HG03108 (cell line): ENCODE data around the gene CENPX.

ENCODE experiments used
- ATAC-seq: cut with Tn5 transposase; IDR thresholded peaks from one replicate; pipeline ENCODE4 v1.9.1; 2021; ENCODE audit warnings: moderate library complexity; ENCODE audit not compliant: unreplicated experiment

CENPX gene

DNA sequence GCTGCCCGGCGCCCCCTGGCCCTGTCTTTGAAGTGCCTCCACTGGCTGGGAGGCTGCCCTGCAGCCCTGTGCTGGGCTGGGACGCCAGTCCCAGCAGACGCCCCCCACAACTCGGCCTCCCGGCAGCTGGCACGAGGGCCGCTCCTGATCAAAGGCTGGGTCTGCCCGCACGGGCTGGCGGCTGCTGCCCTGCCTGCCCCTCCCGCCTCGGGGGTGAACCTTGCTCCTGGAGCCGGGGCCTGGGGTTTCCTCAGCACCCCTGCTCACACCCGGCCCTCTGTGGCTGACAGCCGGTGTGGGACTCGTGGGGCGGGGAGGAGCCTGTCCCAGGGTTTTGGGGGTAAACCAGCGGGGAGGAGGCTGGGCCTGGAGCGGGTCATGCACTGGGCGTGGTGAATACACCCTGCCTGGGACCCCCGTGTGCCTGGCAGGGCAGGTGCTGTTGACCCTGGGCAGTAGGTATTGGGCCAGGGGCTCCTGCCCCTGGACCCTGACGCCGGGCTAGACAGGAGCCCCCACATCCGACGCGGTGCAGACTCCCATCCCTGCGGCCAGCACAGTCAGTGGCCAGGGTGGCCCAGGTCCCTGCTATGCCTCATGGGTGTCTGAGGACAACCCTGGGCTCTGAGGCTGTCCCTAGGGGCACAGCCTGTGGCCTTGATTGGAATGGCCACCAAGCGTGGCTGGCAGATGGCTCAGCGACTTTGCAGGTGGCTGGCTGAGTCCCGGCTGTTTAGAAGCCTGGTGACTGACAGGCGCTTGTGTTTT lies 21.7 kb downstream of the CENPX start:
- no peak for ATAC-seq

GRCh38 chr17:81999976-82000802 lies 22.5 kb downstream of the CENPX start:
- no peak for ATAC-seq

GRCh38 chr17:81999587-81999975 lies 23.1 kb downstream of the CENPX start:
- ATAC-seq: no peak

- ATAC-seq: no peak
Measured at GRCh38 chr17:81998691-81999438, 23.8 kb downstream of the CENPX start.

DNA sequence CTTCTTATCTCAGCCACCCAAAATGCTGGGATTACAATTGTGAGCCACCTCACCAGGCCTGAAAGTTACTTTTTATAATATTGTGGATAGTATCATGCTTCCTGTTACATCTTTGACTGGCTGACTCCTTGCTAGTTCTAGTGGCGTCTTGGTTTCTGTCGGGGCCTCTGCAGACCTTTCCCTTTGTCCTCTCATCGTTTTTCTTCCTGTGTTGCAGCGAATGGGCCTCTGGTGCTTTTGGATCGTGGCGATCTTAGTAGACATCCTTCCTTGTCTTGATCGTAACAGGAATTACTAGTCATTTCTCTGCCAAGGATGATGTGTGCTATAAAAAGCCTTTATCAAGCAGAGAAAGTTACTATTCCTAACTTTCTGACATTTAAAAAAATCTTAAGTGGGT lies 24.5 kb downstream of the CENPX start:
- no peak for ATAC-seq

DNA sequence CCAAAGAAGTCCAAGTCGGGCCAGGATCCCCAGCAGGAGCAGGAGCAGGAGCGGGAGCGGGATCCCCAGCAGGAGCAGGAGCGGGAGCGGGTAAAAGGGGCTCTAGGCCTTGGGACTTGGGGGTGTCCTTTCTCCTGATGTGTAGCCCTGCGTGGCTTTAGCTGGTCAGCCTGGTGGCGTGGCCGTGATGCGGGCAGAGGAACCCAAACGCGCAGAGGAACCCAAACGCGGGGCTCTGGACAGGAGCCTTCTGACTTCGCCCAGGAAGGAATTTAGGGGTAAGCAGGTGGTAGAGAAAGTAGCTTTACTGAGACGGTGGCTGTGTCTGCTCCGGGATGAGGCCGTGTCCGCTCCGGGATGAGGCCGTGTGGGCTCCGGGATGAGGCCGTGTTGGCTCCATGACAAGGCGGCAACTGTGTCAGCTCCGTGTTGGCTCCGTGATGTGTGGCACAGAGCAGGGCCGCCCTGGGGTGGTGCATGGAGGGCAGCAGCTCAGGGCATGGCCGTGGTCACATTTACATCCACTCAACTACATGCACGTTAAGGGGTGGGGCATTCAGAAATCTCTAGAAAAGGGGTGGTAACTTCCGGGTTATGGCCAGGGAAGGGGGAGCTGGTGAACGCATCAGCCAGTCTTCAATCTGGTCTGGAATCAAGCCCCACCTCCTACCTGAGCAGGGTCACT lies 25.8 kb downstream of the CENPX start:
- ATAC-seq: no peak

GRCh38 chr17:81996232-81996756 lies 26.4 kb downstream of the CENPX start:
- ATAC-seq: no peak

DNA sequence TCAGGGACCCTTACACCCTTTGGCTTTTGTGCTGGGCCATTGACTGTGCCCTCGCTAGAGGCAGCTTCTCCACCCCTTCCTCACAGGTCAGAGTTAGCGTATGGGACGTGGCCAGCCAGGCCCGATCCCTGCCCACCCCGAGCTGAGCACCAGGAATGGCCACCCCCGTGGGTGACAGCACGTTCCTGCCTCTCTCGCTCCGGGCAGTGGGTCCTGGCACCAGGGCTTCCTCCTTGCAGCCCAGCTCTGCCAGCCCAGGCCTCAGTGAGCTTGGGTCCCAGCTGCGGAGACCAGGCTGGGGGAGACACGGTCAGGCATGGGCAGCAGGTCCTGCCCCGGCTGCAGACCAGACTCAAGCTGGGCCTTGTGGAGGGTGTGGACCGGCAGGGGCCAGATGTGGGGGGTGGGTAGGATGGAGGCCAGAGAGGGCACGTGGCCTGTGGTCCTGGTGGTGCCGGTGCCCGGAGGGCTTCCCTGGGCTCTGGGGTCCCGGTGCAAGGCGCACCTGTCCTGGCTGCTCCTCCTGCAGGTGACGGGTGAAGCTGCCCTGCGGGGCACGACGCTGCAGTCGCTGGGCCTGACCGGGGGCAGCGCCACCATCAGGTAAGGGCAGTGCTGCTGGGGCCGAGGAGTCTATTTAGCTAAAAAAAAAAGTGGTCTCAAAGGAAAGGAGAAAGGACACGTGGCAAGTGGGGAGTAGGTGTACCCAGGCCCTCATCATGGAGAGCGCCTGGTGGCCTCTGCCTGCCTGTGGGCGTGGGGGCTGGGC lies 27.0 kb downstream of the CENPX start:
- no peak for ATAC-seq

DNA sequence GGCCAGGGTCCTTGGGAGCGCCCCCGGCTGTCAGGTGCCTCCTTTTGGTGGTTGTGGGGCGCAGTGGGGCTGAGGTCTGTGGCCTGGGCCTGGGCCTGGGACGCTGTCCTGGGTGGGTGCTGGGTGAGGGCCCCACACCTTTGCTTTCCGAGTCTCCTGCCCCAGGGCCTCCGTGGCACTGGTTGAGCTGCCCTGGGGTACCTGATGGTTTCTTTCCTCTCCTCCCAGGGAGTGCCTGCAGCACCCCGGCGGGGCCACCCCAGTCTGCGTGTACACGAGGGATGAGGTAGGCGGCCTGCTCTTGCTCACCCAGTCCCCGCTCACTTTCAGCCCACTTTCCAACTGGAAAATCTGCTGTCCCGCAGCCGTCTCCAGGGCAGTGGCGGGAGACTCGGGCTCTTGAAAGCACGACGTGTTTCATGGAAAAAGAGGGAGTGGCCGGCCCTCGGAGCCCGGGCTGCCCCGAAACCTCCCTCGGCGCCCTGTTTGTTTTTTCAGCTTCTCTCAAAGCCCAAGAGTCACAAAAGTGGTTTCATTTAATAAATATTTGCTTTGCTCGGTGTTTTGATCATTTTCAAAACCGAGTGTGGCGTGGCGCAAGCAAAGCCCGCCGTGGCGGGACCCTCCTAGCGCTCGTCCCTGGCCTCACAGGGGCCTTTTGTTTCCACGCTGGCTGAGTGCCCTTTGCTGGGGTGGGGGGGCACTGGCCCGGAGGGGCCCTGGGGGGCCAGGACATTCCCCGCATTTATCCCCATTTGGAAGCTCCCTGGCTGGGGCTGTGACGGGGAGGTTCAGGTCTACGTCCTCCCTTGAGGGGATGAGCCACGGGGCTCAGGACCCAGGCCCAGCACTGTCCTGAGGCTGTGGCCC lies 27.9 kb downstream of the CENPX start:
- no peak for ATAC-seq

- ATAC-seq: no peak
Measured at GRCh38 chr17:81993729-81994592, 28.7 kb downstream of the CENPX start.

DNA sequence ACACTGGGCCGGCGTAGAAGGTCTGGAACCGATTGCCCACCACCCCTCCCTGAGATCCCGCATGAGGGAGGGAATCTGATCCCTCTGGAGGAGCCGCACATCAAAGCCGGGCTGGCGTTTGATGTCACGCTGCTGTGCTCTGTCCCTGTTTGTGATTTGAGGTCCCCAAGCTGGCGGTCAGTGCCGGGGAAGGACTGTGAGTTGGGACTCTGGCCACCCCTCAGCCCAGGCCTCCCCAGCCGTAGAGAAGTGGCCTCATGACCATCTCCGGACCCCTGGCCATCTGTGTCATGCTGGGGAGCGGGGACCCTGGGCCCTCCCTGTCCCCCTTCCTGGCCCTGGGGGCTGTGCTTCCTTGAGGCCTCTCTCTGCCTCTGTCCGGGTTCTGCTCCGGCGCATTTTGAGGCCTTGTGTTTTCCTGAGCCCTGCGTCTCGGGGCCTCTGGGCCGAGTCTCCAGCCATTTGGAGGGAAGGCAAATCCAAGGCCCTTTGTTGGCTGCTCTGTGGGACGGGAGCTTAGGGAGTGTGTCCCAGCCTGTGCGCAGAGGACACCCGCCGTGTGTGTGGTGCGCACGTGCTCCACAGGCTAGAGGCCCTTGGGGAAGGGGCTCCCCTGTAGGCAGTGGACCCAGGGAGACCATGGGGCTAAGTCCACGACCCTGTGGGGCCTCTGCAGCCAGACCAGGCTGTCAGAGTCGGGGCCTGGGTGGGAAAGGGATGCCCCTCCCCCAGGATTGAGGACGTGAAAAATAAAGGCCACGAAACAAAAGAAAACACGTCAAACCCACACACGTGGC lies 30.2 kb downstream of the CENPX start:
- ATAC-seq: no peak

DNA sequence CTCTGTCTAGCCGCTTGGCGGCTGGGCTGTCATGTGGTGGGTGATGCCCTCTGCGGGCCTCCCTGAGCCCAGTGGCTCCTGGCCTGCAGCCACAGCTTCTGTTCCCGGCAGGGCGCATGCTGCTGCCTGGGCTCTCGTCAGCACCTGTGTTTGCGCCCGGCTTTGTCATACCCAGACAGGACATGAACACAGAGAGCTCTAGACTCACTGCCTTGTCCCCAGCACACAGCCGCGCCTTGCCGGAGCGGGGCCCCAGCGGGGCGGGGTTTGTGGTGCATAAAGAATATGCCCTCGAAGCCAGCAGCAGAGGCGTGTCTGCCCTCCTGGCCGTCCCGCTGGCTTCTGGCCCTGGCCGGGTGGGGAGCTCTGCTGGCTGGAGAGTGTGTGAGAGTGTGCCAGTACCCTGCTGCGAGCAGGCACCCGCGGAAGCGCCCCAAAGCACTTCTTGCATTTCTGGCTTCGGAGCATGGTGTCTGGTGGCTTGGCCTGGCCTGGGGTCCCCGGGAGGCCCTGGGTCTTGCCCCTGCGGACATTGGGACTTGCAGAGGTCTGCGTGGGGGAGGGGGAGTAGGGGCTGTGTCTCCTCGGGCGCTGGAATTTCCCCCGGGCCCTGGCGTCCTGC lies 30.9 kb downstream of the CENPX start:
- ATAC-seq: no peak

- ATAC-seq: no peak
Measured at GRCh38 chr17:81990836-81991683, 31.6 kb downstream of the CENPX start.

GRCh38 chr17:81987161-81987770 lies 35.4 kb downstream of the CENPX start:
- ATAC-seq: no peak

- no peak for ATAC-seq
Measured at GRCh38 chr17:81986606-81987005, 36.1 kb downstream of the CENPX start.
